DND-41 (cell line): ENCODE results near the gene SYT6.

ENCODE experiments used
- ATAC-seq: fragments of 200-7000 bp; cut with Tn5 transposase; 3 replicates; pipeline ENCODE4 v1.9.1; 2021; ENCODE audit warnings: low read depth; ENCODE audit not compliant: insufficient read depth
- DNase-seq: peaks from one replicate; pipeline ENCODE4 v3.0.0-alpha.2; 2020
- H2AFZ ChIP-seq: 2 replicates; pipeline ENCODE4 v1.6.0; 2012; ENCODE audit warnings: low read depth, low read length
- H3K27ac ChIP-seq: 2 replicates; pipeline ENCODE4 v1.5.1; 2012; ENCODE audit warnings: low read length, inconsistent platforms
- H3K27me3 ChIP-seq: fragments of 200-600 bp; sonication (generic); 2 replicates; pipeline ENCODE4 v1.6.0; 2012; ENCODE audit warnings: low read length, mild to moderate bottlenecking, inconsistent platforms; ENCODE audit not compliant: insufficient read depth, poor library complexity
- H3K36me3 ChIP-seq: 2 replicates; pipeline ENCODE4 v1.5.1; 2012; ENCODE audit warnings: low read length, inconsistent platforms; ENCODE audit not compliant: insufficient read depth
- H3K4me1 ChIP-seq: 2 replicates; pipeline ENCODE4 v1.5.1; 2012; ENCODE audit warnings: mild to moderate bottlenecking, low read length; ENCODE audit not compliant: insufficient read depth
- H3K4me2 ChIP-seq: 2 replicates; pipeline ENCODE4 v1.6.0; 2012; ENCODE audit warnings: mild to moderate bottlenecking, moderate library complexity, low read length, inconsistent platforms; ENCODE audit not compliant: insufficient read depth
- H3K4me3 ChIP-seq, 2 experiments: fragments of 200-600 bp in 1 of 2; shearing (Covaris generic) in 1 of 2; 2 replicates each; pipeline ENCODE4 v1.5.1; 2012 to 2016; ENCODE audit warnings: inconsistent platforms in 2 of 2, low read length in 2 of 2, mild to moderate bottlenecking in 2 of 2, low read depth in 1 of 2, moderate library complexity in 1 of 2
- H3K79me2 ChIP-seq: 2 replicates; pipeline ENCODE4 v1.6.0; 2012; ENCODE audit warnings: low read length, inconsistent platforms; ENCODE audit not compliant: insufficient read depth
- H3K9ac ChIP-seq: 2 replicates; pipeline ENCODE4 v1.6.0; 2012; ENCODE audit warnings: low read depth, mild to moderate bottlenecking, inconsistent platforms, low read length, moderate library complexity
- H3K9me3 ChIP-seq: 2 replicates; pipeline ENCODE4 v1.5.1; 2012; ENCODE audit warnings: low read length, moderate library complexity, mild to moderate bottlenecking, inconsistent platforms; ENCODE audit not compliant: insufficient read depth, severe bottlenecking
- H4K20me1 ChIP-seq: 2 replicates; pipeline ENCODE4 v1.6.0; 2012; ENCODE audit warnings: low read length; ENCODE audit not compliant: insufficient read depth
- EZH2 ChIP-seq: IDR thresholded peaks from 3 replicates; pipeline ENCODE4 v1.6.1; 2012; ENCODE audit warnings: borderline replicate concordance, low read depth, mild to moderate bottlenecking, moderate library complexity, low read length, inconsistent platforms; ENCODE audit not compliant: severe bottlenecking
- TF ChIP-seq, protein P1 (sequence below): IDR thresholded peaks from 2 replicates; pipeline ENCODE4 v1.5.1; 2012; ENCODE audit warnings: borderline replicate concordance, low read length, moderate library complexity, mild to moderate bottlenecking; ENCODE audit not compliant: poor library complexity, severe bottlenecking; ENCODE audit errors: extremely low read depth

Gene SYT6

DNA sequence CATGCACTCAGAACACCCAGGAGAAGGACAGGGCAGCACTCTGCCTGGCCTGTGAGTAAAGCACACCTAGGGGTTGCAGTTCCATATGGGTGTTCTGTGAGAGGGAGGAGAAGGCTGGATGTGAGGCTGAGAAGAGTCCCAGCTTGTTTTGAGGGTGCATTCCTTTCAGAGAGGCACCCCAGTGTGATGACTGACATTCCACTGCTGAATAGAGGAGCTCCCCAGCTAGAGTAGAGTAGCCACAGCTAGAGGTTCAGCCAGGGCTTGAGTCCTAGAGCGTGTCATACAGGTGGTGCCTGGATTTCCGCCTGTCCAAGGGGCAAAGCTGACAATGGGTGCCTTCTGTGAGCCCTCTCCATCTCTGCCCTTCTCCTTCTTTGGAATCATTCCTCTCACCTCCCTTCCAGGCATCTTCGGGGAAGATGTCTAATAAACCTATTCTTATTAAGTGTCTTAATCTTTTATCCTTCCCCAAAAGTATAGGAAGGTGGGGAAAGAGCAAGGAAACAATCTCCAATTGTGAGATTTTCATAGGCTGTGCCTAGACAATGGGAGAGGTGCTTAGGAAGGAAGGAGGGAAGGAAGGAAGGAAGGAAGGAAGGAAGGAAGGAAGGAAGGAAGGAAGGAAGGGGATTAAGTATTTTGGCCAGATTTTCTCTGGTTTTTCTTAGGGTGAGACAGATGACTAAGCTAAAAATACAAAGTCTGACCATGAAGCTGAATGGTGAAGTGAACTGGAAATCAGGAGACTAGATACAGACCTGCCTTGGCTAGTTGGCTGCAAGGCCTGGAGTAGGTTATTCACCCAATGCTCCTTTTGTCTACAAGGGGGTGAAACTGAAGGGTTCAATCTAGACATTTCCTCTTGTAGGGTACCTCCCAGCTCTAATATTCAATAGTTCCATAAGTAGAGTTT lies 43.6 kb upstream of the SYT6 start:
- ATAC-seq = no peak
- Histone ChIP-seq H3K4me3 (no peak overlapping the region), H2AFZ (no peak overlapping the region)

DNA sequence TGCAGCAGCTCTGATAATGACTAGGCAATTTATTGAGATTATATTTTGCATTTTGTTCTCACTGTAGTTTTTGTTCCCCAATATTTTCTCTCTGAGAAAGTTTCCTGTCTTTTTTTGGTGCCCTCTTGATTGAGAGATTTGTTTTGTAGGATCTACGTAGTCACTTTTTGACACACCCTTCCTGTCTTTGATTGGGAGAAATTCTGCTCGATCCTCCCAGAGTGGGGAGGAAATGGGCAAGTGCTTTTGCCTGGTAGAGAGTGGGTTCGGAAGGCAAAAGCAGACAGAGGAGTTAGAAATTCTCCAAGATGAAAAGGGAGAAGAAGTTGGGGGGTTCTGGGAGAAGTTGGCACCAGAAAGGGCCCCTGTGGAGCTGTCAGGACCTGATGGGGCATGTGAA lies 42.1 kb upstream of the SYT6 start:
- no peak for TF ChIP-seq EZH2
- TF ChIP-seq, protein P1, sequence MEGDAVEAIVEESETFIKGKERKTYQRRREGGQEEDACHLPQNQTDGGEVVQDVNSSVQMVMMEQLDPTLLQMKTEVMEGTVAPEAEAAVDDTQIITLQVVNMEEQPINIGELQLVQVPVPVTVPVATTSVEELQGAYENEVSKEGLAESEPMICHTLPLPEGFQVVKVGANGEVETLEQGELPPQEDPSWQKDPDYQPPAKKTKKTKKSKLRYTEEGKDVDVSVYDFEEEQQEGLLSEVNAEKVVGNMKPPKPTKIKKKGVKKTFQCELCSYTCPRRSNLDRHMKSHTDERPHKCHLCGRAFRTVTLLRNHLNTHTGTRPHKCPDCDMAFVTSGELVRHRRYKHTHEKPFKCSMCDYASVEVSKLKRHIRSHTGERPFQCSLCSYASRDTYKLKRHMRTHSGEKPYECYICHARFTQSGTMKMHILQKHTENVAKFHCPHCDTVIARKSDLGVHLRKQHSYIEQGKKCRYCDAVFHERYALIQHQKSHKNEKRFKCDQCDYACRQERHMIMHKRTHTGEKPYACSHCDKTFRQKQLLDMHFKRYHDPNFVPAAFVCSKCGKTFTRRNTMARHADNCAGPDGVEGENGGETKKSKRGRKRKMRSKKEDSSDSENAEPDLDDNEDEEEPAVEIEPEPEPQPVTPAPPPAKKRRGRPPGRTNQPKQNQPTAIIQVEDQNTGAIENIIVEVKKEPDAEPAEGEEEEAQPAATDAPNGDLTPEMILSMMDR = no peak
- ATAC-seq = no peak
- no peak overlapping the region for H3K4me2 ChIP-seq
- DNase-seq = no peak
- H3K79me2 ChIP-seq = no peaks in the 10 kb centered on the region
- no peaks in the 10 kb centered on the region for H3K4me1 ChIP-seq
- no peaks in the 10 kb centered on the region for H3K9me3 ChIP-seq
- peaks cover 2% of the 10 kb centered on the region for H3K27me3 ChIP-seq
- no peak overlapping the region for H3K4me3 ChIP-seq
- no peaks in the 10 kb centered on the region for H4K20me1 ChIP-seq
- H3K36me3 ChIP-seq = no peaks in the 10 kb centered on the region
- H2AFZ ChIP-seq = no peak overlapping the region
- no peak overlapping the region for H3K9ac ChIP-seq
- H3K27ac ChIP-seq = no peak overlapping the region

More for the DNA sequence above, 43.6 kb upstream of the SYT6 start:
- H3K27ac ChIP-seq = no peak overlapping the region
- no peaks in the 10 kb centered on the region for H3K79me2 ChIP-seq
- no peak for DNase-seq
- no peaks in the 10 kb centered on the region for H3K9me3 ChIP-seq
- no peaks in the 10 kb centered on the region for H3K4me1 ChIP-seq
- no peak overlapping the region for H3K4me2 ChIP-seq
- TF ChIP-seq, protein P1 = no peak
- TF ChIP-seq EZH2 = no peak
- H3K36me3 ChIP-seq = no peaks in the 10 kb centered on the region
- H4K20me1 ChIP-seq = no peaks in the 10 kb centered on the region
- no peak overlapping the region for H3K9ac ChIP-seq
- H3K27me3 ChIP-seq = peaks cover 7% of the 10 kb centered on the region

DNA sequence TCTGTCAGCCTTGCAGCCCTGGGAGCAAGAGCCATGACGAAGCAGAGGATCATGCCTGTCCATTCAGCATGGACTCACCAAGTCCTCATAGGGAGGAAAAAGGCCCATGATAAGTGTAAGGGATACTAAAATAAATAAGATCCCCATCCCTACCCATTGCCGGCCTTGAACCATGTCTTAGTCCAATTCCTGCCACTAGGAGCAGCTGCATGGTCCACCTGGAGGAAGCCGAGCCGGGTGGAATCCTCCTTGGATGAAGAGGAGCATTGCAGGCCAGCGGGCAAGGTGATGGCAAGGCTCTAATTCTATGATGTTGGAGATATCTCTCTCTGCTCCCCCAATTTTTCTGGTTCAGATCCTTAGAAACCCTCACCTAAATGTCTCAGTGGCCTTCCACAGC lies 38.7 kb upstream of the SYT6 start:
- Histone ChIP-seq H3K4me3 (no peak overlapping the region), H3K4me1 (no peaks in the 10 kb centered on the region), H3K9ac (no peak overlapping the region), H2AFZ (no peak overlapping the region), H3K9me3 (no peaks in the 10 kb centered on the region), H3K36me3 (no peaks in the 10 kb centered on the region), H3K79me2 (no peaks in the 10 kb centered on the region), H4K20me1 (no peaks in the 10 kb centered on the region), H3K27me3 (no peaks in the 10 kb centered on the region), H3K4me2 (no peak overlapping the region), H3K27ac (no peak overlapping the region)
- no peak for ATAC-seq
- TF ChIP-seq EZH2 = no peak
- TF ChIP-seq, protein P1 = no peak
- no peak for DNase-seq
